HG03432 (cell line): ENCODE results near the gene RPS27L.
"Not testable (repeated sequence)": the region's sequence is repeated elsewhere in the genome, so short reads cannot be mapped to it uniquely, and the experiment has no call there.

Experiments
- ATAC-seq: cut with Tn5 transposase; IDR thresholded peaks from one replicate; pipeline ENCODE4 v1.9.1; 2021; ENCODE audit warnings: mild to moderate bottlenecking, moderate library complexity; ENCODE audit not compliant: unreplicated experiment

The RPS27L gene

GRCh38 chr15:63103416-63103815, 53.9 kb downstream of the RPS27L start:
- no peak for ATAC-seq

GRCh38 chr15:63099581-63099980, 57.7 kb downstream of the RPS27L start:
- ATAC-seq: not testable (repeated sequence)

- not testable (repeated sequence) for ATAC-seq
Measured at GRCh38 chr15:63098901-63099300, 58.4 kb downstream of the RPS27L start.
